H1 (cell line): ENCODE results near the gene SPIRE1. TPM values are rescaled to one million over a fixed set of nuclear protein-coding genes. Genes with fewer than 3 reads are reported as not detected.
A peak's percentile ranks its signal among the peaks of the same experiment; 100 is the strongest.

ENCODE experiments used
- CTCF ChIA-PET: fragments of 300-600 bp; sonication (Branson Sonifier 250); formaldehyde crosslinking; loops from one replicate; lab custom pipeline; 2021; ENCODE audit not compliant: partially characterized antibody; lab: Charles Lee
- POLR2A ChIA-PET: fragments of 300-600 bp; sonication (Branson Sonifier 250); formaldehyde crosslinking; loops from one replicate; lab custom pipeline; 2021; ENCODE audit warnings: inconsistent platforms; ENCODE audit not compliant: partially characterized antibody; lab: Charles Lee
- DNase-seq, 2 experiments: peaks; one replicate each; pipeline versions ENCODE4 v3.0.0 to v3.0.0-alpha.2; 2010 to 2022; ENCODE audit warnings: low spot score in 2 of 2, low read depth in 1 of 2, mixed read lengths in 1 of 2
- FAIRE-seq: peaks from 2 replicates; lab custom pipeline; 2011; peaks lifted over from hg19 to GRCh38; lab: Jason Lieb, UNC
- H2AFZ ChIP-seq: 2 replicates; pipeline ENCODE4 v1.8.1; 2012; ENCODE audit warnings: low read length, inconsistent platforms
- H2AK5ac ChIP-seq: 2 replicates; pipeline ENCODE4 v1.6.1; 2013; ENCODE audit warnings: low read depth, low read length
- H2BK120ac ChIP-seq: replicated peaks from 2 replicates; pipeline ENCODE3; 2013; ENCODE audit warnings: low read depth, low read length, inconsistent platforms
- H2BK12ac ChIP-seq: 2 replicates; pipeline ENCODE4 v1.6.1; 2013; ENCODE audit warnings: low read depth, low read length
- H2BK15ac ChIP-seq: 2 replicates; pipeline ENCODE4 v1.6.1; 2013; ENCODE audit warnings: low read length
- H2BK20ac ChIP-seq: 2 replicates; pipeline ENCODE4 v1.6.1; 2013; ENCODE audit warnings: low read length
- H2BK5ac ChIP-seq: 2 replicates; pipeline ENCODE4 v1.6.1; 2013; ENCODE audit warnings: low read depth, low read length
- H3K14ac ChIP-seq: 2 replicates; pipeline ENCODE4 v1.6.1; 2013; ENCODE audit warnings: inconsistent platforms; ENCODE audit not compliant: insufficient read length
- H3K18ac ChIP-seq: 2 replicates; pipeline ENCODE4 v1.6.1; 2013; ENCODE audit warnings: low read length; ENCODE audit errors: extremely low read depth
- H3K23ac ChIP-seq: 2 replicates; pipeline ENCODE4 v1.6.1; 2013; ENCODE audit warnings: inconsistent platforms; ENCODE audit not compliant: insufficient read length
- H3K23me2 ChIP-seq: 2 replicates; pipeline ENCODE4 v1.6.1; 2013; ENCODE audit warnings: low read depth, low read length
- H3K27ac ChIP-seq: 2 replicates; pipeline ENCODE4 v1.6.1; 2011; ENCODE audit warnings: low read depth, low read length, inconsistent platforms
- H3K27me3 ChIP-seq, 4 experiments: replicated peaks in 1 of 4; 1 replicate in 1 of 4; 2 replicates in 3 of 4; pipeline versions ENCODE4 v1.6.1 to v1.8.1; 2011 to 2013; ENCODE audit warnings: low read length in 3 of 4, mild to moderate bottlenecking in 3 of 4, inconsistent platforms in 2 of 4, mixed read lengths in 2 of 4, moderate library complexity in 1 of 4; ENCODE audit not compliant: control insufficient read depth in 3 of 4, insufficient read depth in 3 of 4; ENCODE audit errors: extremely low read depth in 1 of 4
- H3K36me3 ChIP-seq, 4 experiments: 2 replicates each; pipeline versions ENCODE4 v1.6.1 to v1.8.1; 2011 to 2013; ENCODE audit warnings: mild to moderate bottlenecking in 4 of 4, low read length in 3 of 4, moderate library complexity in 2 of 4, control low read depth in 1 of 4, inconsistent platforms in 1 of 4; ENCODE audit not compliant: insufficient read depth in 4 of 4, control insufficient read depth in 2 of 4
- H3K4ac ChIP-seq: replicated peaks from 2 replicates; pipeline ENCODE3; 2013; ENCODE audit warnings: low read length, low read depth, mixed read lengths, inconsistent platforms; ENCODE audit not compliant: insufficient read length
- H3K4me1 ChIP-seq, 4 experiments: replicated peaks in 1 of 4; 1 replicate in 1 of 4; 2 replicates in 3 of 4; pipeline versions ENCODE4 v1.6.1 to v1.8.1; 2011 to 2013; ENCODE audit warnings: low read length in 3 of 4, inconsistent platforms in 2 of 4, mixed read lengths in 1 of 4; ENCODE audit not compliant: insufficient read depth in 4 of 4, control insufficient read depth in 3 of 4
- H3K4me2 ChIP-seq, 2 experiments: 2 replicates each; pipeline versions ENCODE4 v1.6.1 to v1.8.1; 2011 to 2013; ENCODE audit warnings: low read depth in 2 of 2, low read length in 2 of 2, control low read depth in 1 of 2, inconsistent platforms in 1 of 2, mild to moderate bottlenecking in 1 of 2; ENCODE audit not compliant: insufficient read depth in 1 of 2
- H3K4me3 ChIP-seq, 4 experiments: fragments of 200-600, 300-600 bp in 1 of 4; sonication (generic), shearing (Covaris generic), sonication (Bioruptor Twin) in 1 of 4; 2 replicates each; pipeline versions ENCODE4 v1.5.1 to v1.8.1; 2011 to 2016; ENCODE audit warnings: low read length in 4 of 4, low read depth in 3 of 4, control low read depth in 2 of 4, inconsistent platforms in 2 of 4, mild to moderate bottlenecking in 2 of 4, mixed read lengths in 1 of 4, moderate library complexity in 1 of 4; ENCODE audit not compliant: insufficient read depth in 2 of 4; ENCODE audit errors: extremely low read depth in 1 of 4
- H3K56ac ChIP-seq: replicated peaks from 2 replicates; pipeline ENCODE3; 2013; ENCODE audit warnings: low read depth, mild to moderate bottlenecking, mixed read lengths, low read length, inconsistent platforms; ENCODE audit not compliant: insufficient read length
- H3K79me1 ChIP-seq: 2 replicates; pipeline ENCODE4 v1.6.1; 2013; ENCODE audit warnings: low read depth, low read length, control low read depth
- H3K79me2 ChIP-seq, 2 experiments: 2 replicates each; pipeline versions ENCODE4 v1.6.1 to v1.8.1; 2012 to 2013; ENCODE audit warnings: low read length in 2 of 2, mild to moderate bottlenecking in 2 of 2, inconsistent platforms in 1 of 2; ENCODE audit not compliant: insufficient read depth in 2 of 2, control insufficient read depth in 1 of 2
- H3K9ac ChIP-seq, 4 experiments: replicated peaks in 1 of 4; 1 replicate in 1 of 4; 2 replicates in 3 of 4; pipeline versions ENCODE4 v1.6.1 to v1.8.1; 2011 to 2013; ENCODE audit warnings: low read depth in 3 of 4, low read length in 3 of 4, control low read depth in 2 of 4, mild to moderate bottlenecking in 2 of 4, moderate library complexity in 2 of 4, inconsistent platforms in 1 of 4; ENCODE audit errors: extremely low read depth in 1 of 4
- H3K9me3 ChIP-seq, 2 experiments: 2 replicates each; pipeline versions ENCODE4 v1.6.1 to v1.8.1; 2012 to 2013; ENCODE audit warnings: mild to moderate bottlenecking in 2 of 2, moderate library complexity in 2 of 2, control low read depth in 1 of 2, inconsistent platforms in 1 of 2, low read depth in 1 of 2, low read length in 1 of 2, mixed read lengths in 1 of 2; ENCODE audit not compliant: insufficient read depth in 2 of 2
- H4K20me1 ChIP-seq, 2 experiments: replicated peaks in 1 of 2; 2 replicates each; pipeline versions ENCODE3 to v1.8.1; 2011 to 2013; ENCODE audit warnings: inconsistent platforms in 2 of 2, low read length in 2 of 2, mild to moderate bottlenecking in 1 of 2; ENCODE audit not compliant: insufficient read depth in 2 of 2, control insufficient read depth in 1 of 2
- H4K5ac ChIP-seq: 2 replicates; pipeline ENCODE4 v1.6.1; 2013; ENCODE audit warnings: low read length, low read depth, mixed read lengths, inconsistent platforms; ENCODE audit not compliant: insufficient read length
- H4K8ac ChIP-seq: 2 replicates; pipeline ENCODE4 v1.8.0; 2013; ENCODE audit warnings: mild to moderate bottlenecking, moderate library complexity, low read length, inconsistent platforms; ENCODE audit not compliant: insufficient read depth; ENCODE audit errors: extremely low read depth
- H4K91ac ChIP-seq: replicated peaks from 2 replicates; pipeline ENCODE3; 2013; ENCODE audit warnings: low read length, mixed read lengths, inconsistent platforms; ENCODE audit not compliant: insufficient read length
- CBX5 ChIP-seq: fragments of 300-800, 300-1000 bp; sonication (generic); IDR thresholded peaks from 2 replicates; pipeline ENCODE4 v1.7.1; 2016; ENCODE audit warnings: antibody characterized with exemption, low read length, low read depth
- CBX8 ChIP-seq: fragments of 300-800, 300-1000 bp; sonication (generic); IDR thresholded peaks from 2 replicates; pipeline ENCODE4 v1.7.1; 2016; ENCODE audit warnings: low read depth, low read length, borderline replicate concordance
- CREB1 ChIP-seq: IDR thresholded peaks from 2 replicates; pipeline ENCODE4 v1.6.1; 2012; ENCODE audit warnings: inconsistent platforms
- GTF2F1 ChIP-seq: IDR thresholded peaks from 2 replicates; pipeline ENCODE4 v1.6.1; 2012; ENCODE audit warnings: low read depth, low read length, improper control_type of control experiment, borderline replicate concordance
- HDAC2 ChIP-seq, 2 experiments: fragments of 300-600 bp in 1 of 2; sonication (generic) in 1 of 2; IDR thresholded peaks; 2 replicates each; pipeline ENCODE4 v1.6.1; 2011 to 2012; ENCODE audit warnings: low read depth in 2 of 2, low read length in 2 of 2, mild to moderate bottlenecking in 2 of 2, moderate library complexity in 2 of 2, borderline replicate concordance in 1 of 2, inconsistent platforms in 1 of 2
- KDM4A ChIP-seq: IDR thresholded peaks from one replicate; pipeline ENCODE4 v1.7.1; 2012; ENCODE audit warnings: low read depth, mild to moderate bottlenecking, moderate library complexity, low read length, inconsistent platforms; ENCODE audit not compliant: severe bottlenecking
- KDM5A ChIP-seq: fragments of 200-600 bp; IDR thresholded peaks from 2 replicates; pipeline ENCODE4 v1.7.1; 2012; ENCODE audit warnings: mild to moderate bottlenecking, low read length, inconsistent platforms, mixed read lengths
- MAFK ChIP-seq: IDR thresholded peaks from 2 replicates; pipeline ENCODE4 v1.6.1; 2012; ENCODE audit warnings: low read depth, mild to moderate bottlenecking, improper control_type of control experiment, low read length
- POLR2AphosphoS5 ChIP-seq: IDR thresholded peaks from 2 replicates; pipeline ENCODE4 v1.6.1; 2011; ENCODE audit warnings: low read depth, low read length
- SIN3A ChIP-seq, 2 experiments: IDR thresholded peaks in 1 of 2; conservative IDR thresholded peaks in 1 of 2; 2 replicates each; pipeline ENCODE4 v1.6.1; 2011 to 2012; ENCODE audit warnings: low read length in 2 of 2, improper control_type of control experiment in 1 of 2, low read depth in 1 of 2, mild to moderate bottlenecking in 1 of 2
- SIRT6 ChIP-seq: IDR thresholded peaks from one replicate; pipeline ENCODE4 v1.7.1; 2012; ENCODE audit warnings: low read length, inconsistent platforms
- SUZ12 ChIP-seq: fragments of 200-600 bp; sonication (generic); IDR thresholded peaks from 2 replicates; pipeline ENCODE4 v1.6.1; 2012; ENCODE audit warnings: mild to moderate bottlenecking, inconsistent platforms, low read length, moderate library complexity, mixed read lengths
- TAF1 ChIP-seq: IDR thresholded peaks from 2 replicates; pipeline ENCODE4 v1.6.1; 2011; ENCODE audit warnings: mild to moderate bottlenecking, low read depth, low read length
- TBP ChIP-seq: IDR thresholded peaks from 2 replicates; pipeline ENCODE4 v1.6.1; 2011; ENCODE audit warnings: low read depth, low read length, improper control_type of control experiment
- WGBS, 2 experiments: shearing (Covaris generic) in 1 of 2; methylation state at CpG; one replicate each; pipeline versions ENCODE4 v1.1.6 to v1.1.7; 2013 to 2015; ENCODE audit warnings: low lambda C conversion rate in 2 of 2, mixed read lengths in 2 of 2, inconsistent platforms in 1 of 2, low coverage in 1 of 2, missing lambda C conversion rate in 1 of 2; ENCODE audit not compliant: insufficient replicate concordance in 2 of 2, insufficient coverage in 1 of 2, insufficient read length in 1 of 2; ENCODE audit errors: extremely low coverage in 1 of 2, missing lambda C conversion rate in 1 of 2; 5-methylcytosine and 5-hydroxymethylcytosine counted together
- polyA plus RNA-seq, 7 experiments: library from polyadenylated mRNA; depleted of rRNA in 3 of 7; stranded (reverse) in 5 of 7; unstranded in 2 of 7; fragments of >200 nt in 5 of 7; fragments of 200-250 nt in 2 of 7; gene quantifications; 1 replicate in 5 of 7; 2 replicates in 1 of 7; 4 replicates in 1 of 7; pipeline versions ENCODE4 v1.2.1 to v1.2.3, GENCODE V29; 2011 to 2013; ENCODE audit warnings: missing spikeins in 2 of 7, mixed read lengths in 2 of 7
- total RNA-seq: library from RNA; stranded (reverse); fragmentation: NEBNext Ultra II Directional; extraction: Animal tissue kit (Norgen Biotek cat#: 25700); gene quantifications from 2 replicates; pipeline ENCODE4 v1.2.1, GENCODE V29; 2021

SPIRE1 gene
- total and polyA plus RNA-seq, 2 of the 8 experiments (the other 6 are each of a cell fraction or from before 2014, with no cell fraction given), result 6.0 to 21.5 TPM

DNA sequence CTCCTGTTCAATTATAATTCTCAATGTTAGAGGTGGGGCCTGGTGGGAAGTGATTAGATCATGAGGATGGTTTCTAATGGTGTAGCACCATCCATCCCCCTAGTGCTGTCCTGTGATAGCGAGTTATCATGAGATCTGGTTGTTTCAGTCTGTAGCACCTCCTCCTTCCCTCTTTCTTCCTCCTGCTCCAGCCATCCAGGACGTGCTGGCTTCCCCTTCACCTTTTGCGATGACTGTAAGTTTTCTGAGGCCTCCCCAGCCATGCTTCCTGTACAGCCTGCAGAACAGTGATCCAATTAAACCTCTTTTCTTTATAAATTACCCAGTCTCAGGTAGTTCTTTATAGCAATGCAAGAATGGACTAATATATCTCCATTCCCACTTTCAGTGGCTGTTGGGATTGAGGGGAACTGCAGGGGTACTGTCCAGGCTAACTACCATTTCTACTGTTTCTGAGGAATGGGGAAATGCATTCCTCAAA is 19.2 kb downstream of the SPIRE1 start:
- H2BK15ac ChIP-seq, result no peak overlapping the region
- H3K14ac ChIP-seq, result no peak overlapping the region
- 0 out of 2 replicates have a peak overlapping the region, but pooled peaks have one; percentile 20 for H2BK5ac ChIP-seq
- H3K9ac ChIP-seq, result no peak overlapping the region
- H4K20me1 ChIP-seq, result no peaks in the 10 kb centered on the region
- 63% methylated on average over 3 of the region's 3 CpGs; no CpG with 5 or more reads in 1 of the 2 experiments for WGBS, 2 experiments
- no peaks in the 10 kb centered on the region for H3K9me3 ChIP-seq
- no peak overlapping the region for H4K5ac ChIP-seq
- no peak overlapping the region for H2BK120ac ChIP-seq
- H2AFZ ChIP-seq, result no peak overlapping the region
- no peak overlapping the region for H3K56ac ChIP-seq
- DNase-seq, result no peak
- H2BK20ac ChIP-seq, result no peak overlapping the region
- H3K27ac ChIP-seq, result no peak overlapping the region
- H3K23me2 ChIP-seq, result no peaks in the 10 kb centered on the region
- H2AK5ac ChIP-seq, result no peak overlapping the region
- no peak overlapping the region for H3K4me3 ChIP-seq
- no peak overlapping the region for H4K8ac ChIP-seq
- no peak overlapping the region for H2BK12ac ChIP-seq
- no peak for FAIRE-seq
- TF ChIP-seq MAFK (no peak), SIRT6 (no peak), SUZ12 (no peak), TBP (no peak), HDAC2 (IDR thresholded peaks at IDR 0.05; ENCODE audit: borderline replicate concordance in 1 of 2, low read depth in 2 of 2, low read length in 2 of 2) (no peak), CBX8 (no peak), POLR2AphosphoS5 (no peak), GTF2F1 (no peak), SIN3A (conservative IDR thresholded peaks at IDR 0.05 in 1 of 2, IDR thresholded peaks at IDR 0.05 in 1 of 2; ENCODE audit: low read depth in 1 of 2, low read length in 2 of 2) (no peak), TAF1 (no peak), CBX5 (no peak), KDM4A (no peak), CREB1 (no peak), KDM5A (no peak)
- ChIA-PET CTCF (interaction anchor here (2.3 kb wide), 1 partner anchor 100 kb away, joined by 7 read pairs; no protein-coding TSS in a partner anchor), POLR2A (no interaction called here)
- no peak overlapping the region for H3K4ac ChIP-seq
- no peaks in the 10 kb centered on the region for H3K36me3 ChIP-seq
- H3K23ac ChIP-seq, result no peak overlapping the region
- no peak overlapping the region for H3K18ac ChIP-seq
- no peak overlapping the region for H4K91ac ChIP-seq
- no peaks in the 10 kb centered on the region for H3K4me1 ChIP-seq
- H3K79me2 ChIP-seq, result no peaks in the 10 kb centered on the region
- H3K79me1 ChIP-seq, result no peaks in the 10 kb centered on the region
- H3K27me3 ChIP-seq, result no peaks in the 10 kb centered on the region
- H3K4me2 ChIP-seq, result no peak overlapping the region
